GM23338 (cell line): ENCODE data around the gene KIRREL3.

Source experiments
- CREB1 ChIP-seq: fragments of 250-450 bp; sonication (Bioruptor Pico); IDR thresholded peaks from 2 replicates; pipeline ENCODE4 v1.5.0; 2020; ENCODE audit warnings: low read depth, mild to moderate bottlenecking, moderate library complexity
- CTCF ChIP-seq, 2 experiments: fragments of 200-600 bp in 1 of 2; sonication (generic) in 1 of 2; conservative IDR thresholded peaks; 2 replicates each; pipeline versions ENCODE4 v1.5.1 to v1.6.1; 2016 to 2017; ENCODE audit warnings: antibody characterized with exemption in 2 of 2, low read depth in 2 of 2, mild to moderate bottlenecking in 2 of 2, moderate library complexity in 1 of 2
- ETS1 ChIP-seq: IDR thresholded peaks from 2 replicates; pipeline ENCODE4 v1.6.1; 2016; ENCODE audit warnings: antibody characterized with exemption
- EZH2 ChIP-seq: fragments of 200-600 bp; sonication (generic); IDR thresholded peaks from one replicate; pipeline ENCODE4 v1.8.0; 2017; ENCODE audit warnings: antibody characterized with exemption, mild to moderate bottlenecking, low read depth; ENCODE audit not compliant: unreplicated experiment
- EZH2phosphoT487 ChIP-seq: fragments of 200-600 bp; sonication (generic); IDR thresholded peaks from one replicate; pipeline ENCODE4 v1.8.1; 2018; ENCODE audit warnings: antibody characterized with exemption; ENCODE audit not compliant: unreplicated experiment
- JUNB ChIP-seq: IDR thresholded peaks from one replicate; pipeline ENCODE4 v1.6.1; 2016; ENCODE audit warnings: antibody characterized with exemption; ENCODE audit not compliant: unreplicated experiment
- NANOG ChIP-seq: IDR thresholded peaks from 2 replicates; pipeline ENCODE4 v1.6.1; 2016; ENCODE audit warnings: antibody characterized with exemption, borderline replicate concordance
- POLR2AphosphoS5 ChIP-seq: IDR thresholded peaks from 2 replicates; pipeline ENCODE4 v1.6.1; 2016; ENCODE audit warnings: antibody characterized with exemption, low read depth
- REST ChIP-seq: IDR thresholded peaks from one replicate; pipeline ENCODE4 v1.6.1; 2018; ENCODE audit warnings: antibody characterized with exemption; ENCODE audit not compliant: unreplicated experiment
- STAT1 ChIP-seq: IDR thresholded peaks from one replicate; pipeline ENCODE4 v1.6.1; 2016; ENCODE audit warnings: antibody characterized with exemption; ENCODE audit not compliant: unreplicated experiment

DNA sequence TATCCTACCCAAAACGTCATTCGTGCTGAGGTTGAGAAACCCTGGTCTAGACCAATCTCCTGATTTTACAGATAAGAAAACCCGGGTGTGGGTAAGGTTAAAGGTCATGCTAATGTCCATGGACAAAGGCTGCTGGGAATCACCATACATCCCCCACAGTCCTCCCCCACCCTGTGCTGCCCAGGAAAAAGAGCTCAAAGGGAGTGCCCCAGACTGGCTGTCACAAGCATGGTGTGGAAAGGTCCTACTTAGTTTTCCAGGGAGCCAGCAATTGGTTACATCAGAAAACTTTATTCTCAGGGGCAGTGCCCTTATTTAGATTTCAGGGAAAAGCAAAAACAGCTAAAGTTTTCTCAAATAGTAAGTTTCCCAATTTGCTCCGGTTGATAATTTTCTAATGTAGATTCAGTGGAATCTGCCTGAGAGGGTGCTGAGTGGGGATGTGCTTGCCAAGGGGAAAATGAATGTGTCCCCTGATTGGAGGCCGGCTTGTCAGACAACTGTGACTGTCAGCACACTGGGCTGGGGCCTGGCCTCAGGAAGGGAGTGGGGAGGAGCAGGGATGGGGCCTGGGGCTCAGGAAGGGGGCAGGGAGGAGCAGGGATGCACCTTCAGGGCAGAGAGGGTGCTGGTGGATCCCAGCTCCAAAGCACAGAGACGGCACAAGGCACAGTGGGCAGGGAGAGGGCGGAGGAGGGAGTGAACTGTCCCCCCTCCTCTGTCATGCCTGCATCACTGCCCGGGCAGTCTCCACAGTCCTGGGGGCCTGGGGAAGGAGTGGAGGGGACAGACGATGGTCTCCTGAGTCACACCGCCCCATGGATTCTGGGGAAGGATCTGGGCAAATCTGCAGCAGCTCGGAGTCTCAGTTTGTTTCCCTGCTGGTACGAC lies 263.6 kb downstream of the KIRREL3 start:
- no peak for TF ChIP-seq CTCF (conservative IDR thresholded peaks at IDR 0.05; ENCODE audit: low read depth in 2 of 2)
- no peak for TF ChIP-seq EZH2
- no peak for TF ChIP-seq POLR2AphosphoS5
- TF ChIP-seq REST, result no peak
- TF ChIP-seq STAT1, result no peak
- TF ChIP-seq NANOG, result no peak
- TF ChIP-seq EZH2phosphoT487, result no peak
- no peak for TF ChIP-seq JUNB
- no peak for TF ChIP-seq CREB1
- no peak for TF ChIP-seq ETS1
